Vagina (tissue), 2 donors: ENCODE results near the gene ASB18.

Source experiments
- POLR2A ChIP-seq, 2 donors: fragments of 450-650 bp; IDR thresholded peaks; one replicate each; pipeline ENCODE4 v1.6.1; 2017; ENCODE audit warnings: antibody characterized with exemption in 2 of 2, mild to moderate bottlenecking in 2 of 2, moderate library complexity in 2 of 2
- POLR2AphosphoS5 ChIP-seq, 2 donors: sonication (generic); formaldehyde crosslinking; IDR thresholded peaks; one replicate each; pipeline ENCODE4 v1.9.0; 2017; ENCODE audit warnings: antibody characterized with exemption in 2 of 2, mild to moderate bottlenecking in 2 of 2, low read depth in 1 of 2; ENCODE audit not compliant: insufficient read depth in 1 of 2
- TF ChIP-seq, protein P1 (sequence below), 3 experiments: fragments of 450-650 bp in 2 of 3; fragments of 200-600 bp in 1 of 3; sonication (generic) in 1 of 3; IDR thresholded peaks; one replicate each; pipeline ENCODE4 v1.5.1; 2017 to 2019; ENCODE audit warnings: antibody characterized with exemption in 3 of 3, mild to moderate bottlenecking in 2 of 3, moderate library complexity in 2 of 3

DNA sequence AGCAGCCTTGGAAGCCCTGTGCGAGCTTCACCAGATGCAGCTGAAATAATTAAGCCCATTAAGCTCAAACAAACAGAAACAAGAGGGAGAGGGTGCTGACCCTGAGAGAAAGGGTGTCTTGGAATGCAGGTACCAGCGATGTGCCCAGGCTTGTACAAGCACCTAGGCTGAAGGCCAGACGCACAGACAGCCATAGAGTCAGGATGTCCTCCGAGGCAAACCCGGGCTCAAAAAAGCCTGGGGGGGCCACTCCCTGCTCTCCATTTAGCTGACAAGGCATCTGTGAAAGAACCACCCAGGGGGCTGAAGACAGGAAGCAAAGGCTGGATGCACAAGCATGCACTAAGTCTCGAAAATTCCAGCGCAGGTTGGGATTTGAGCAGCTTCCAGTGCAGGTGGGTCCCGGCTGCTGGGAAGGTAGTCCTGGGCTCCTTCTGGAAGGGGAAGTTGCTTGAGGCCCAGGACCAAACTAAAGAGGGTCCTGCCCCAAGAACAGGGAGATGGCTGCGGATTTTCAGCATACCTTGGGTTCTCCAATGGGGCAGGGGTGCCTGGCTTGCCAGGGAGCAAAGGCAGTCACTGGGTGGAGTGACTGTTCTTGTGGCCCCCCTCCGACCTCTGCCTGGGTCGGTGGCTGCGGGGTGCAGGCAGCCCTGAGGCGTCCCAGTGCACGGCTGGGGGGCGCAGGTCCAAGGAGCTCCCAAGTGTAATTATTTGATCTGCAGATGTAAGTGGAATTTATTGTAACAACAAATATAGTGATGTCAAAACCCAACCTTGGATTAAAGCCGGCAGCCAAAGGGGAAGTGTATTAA is 102.0 kb downstream of the ASB18 start:
- TF ChIP-seq, protein P1, sequence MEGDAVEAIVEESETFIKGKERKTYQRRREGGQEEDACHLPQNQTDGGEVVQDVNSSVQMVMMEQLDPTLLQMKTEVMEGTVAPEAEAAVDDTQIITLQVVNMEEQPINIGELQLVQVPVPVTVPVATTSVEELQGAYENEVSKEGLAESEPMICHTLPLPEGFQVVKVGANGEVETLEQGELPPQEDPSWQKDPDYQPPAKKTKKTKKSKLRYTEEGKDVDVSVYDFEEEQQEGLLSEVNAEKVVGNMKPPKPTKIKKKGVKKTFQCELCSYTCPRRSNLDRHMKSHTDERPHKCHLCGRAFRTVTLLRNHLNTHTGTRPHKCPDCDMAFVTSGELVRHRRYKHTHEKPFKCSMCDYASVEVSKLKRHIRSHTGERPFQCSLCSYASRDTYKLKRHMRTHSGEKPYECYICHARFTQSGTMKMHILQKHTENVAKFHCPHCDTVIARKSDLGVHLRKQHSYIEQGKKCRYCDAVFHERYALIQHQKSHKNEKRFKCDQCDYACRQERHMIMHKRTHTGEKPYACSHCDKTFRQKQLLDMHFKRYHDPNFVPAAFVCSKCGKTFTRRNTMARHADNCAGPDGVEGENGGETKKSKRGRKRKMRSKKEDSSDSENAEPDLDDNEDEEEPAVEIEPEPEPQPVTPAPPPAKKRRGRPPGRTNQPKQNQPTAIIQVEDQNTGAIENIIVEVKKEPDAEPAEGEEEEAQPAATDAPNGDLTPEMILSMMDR (IDR thresholded peaks at IDR 0.05) = no peak
- TF ChIP-seq POLR2A (IDR thresholded peaks at IDR 0.05) = no peak
- TF ChIP-seq POLR2AphosphoS5 (IDR thresholded peaks at IDR 0.05; ENCODE audit: insufficient read depth in 1 of 2, low read depth in 1 of 2) = no peak
